ENCODE measurements around the gene TEX264. TPM values are rescaled to one million over a fixed set of nuclear protein-coding genes. Genes with fewer than 3 reads are reported as not detected.

The TEX264 gene
- total RNA-seq, 2 experiments from 2014 or later: 45.5 to 46.4 TPM

Other genes with a start within 250 kb of the TEX264 start
- 10 to 100 TPM; 46.3 to 46.7 TPM for gene DCAF1, start 171.2 kb upstream of the TEX264 start, total RNA-seq
- 10 to 100 TPM; 34.8 to 35.3 TPM for gene RAD54L2, start 132.5 kb upstream of the TEX264 start, total RNA-seq
- under 1 TPM; 0.11 to 0.23 TPM for gene GRM2, start 35.8 kb downstream of the TEX264 start, total RNA-seq
- gene IQCF6, start 108.0 kb downstream of the TEX264 start, total RNA-seq: not detected
- not detected for gene IQCF2, start 190.4 kb downstream of the TEX264 start, total RNA-seq
- not detected for gene IQCF5, start 204.3 kb downstream of the TEX264 start, total RNA-seq
- gene IQCF1, start 232.1 kb downstream of the TEX264 start, total RNA-seq: not detected